ENCODE measurements around the gene KCNT1.

The KCNT1 gene

DNA sequence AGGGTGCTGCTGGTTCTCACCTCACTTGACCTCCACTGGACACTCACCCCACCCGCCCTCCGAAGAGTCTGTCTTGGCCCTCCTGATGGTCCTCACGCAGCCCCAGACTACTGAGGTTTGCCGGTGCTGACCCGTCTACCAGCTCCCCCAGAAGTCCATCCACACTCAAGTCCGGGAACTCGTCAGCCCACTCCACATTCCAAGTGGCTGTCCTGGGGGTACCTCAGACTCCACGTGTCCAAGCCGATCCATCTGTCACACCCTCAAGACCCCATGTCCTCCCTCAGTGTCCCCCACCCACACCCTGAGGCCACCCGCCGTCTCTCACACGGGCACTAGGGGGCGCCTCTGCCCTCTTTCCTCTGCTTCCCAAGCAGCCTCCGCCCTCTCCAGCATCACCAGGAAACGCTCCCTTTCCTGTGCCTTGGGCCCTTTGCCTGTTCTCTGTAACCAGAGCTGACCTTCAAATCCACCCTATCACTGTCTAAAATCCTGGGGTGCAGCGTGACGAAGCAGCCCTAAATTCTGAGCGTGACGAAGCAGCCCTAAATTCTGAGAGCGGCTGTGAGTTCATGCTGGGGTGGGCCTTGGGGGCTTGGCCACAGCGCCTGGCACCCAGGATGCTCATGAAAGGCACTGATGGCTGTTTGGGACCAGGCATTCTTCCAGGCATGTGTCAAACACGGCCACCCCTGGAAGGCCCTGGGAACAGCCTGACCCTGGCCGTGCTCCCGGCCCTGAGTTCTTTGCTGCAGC, 95.7 kb downstream of the KCNT1 start:
- DNase-seq (ENCODE audit: low read depth in 3 of 3): peak in 2 of 3 experiments; percentile 5 to 44

DNA sequence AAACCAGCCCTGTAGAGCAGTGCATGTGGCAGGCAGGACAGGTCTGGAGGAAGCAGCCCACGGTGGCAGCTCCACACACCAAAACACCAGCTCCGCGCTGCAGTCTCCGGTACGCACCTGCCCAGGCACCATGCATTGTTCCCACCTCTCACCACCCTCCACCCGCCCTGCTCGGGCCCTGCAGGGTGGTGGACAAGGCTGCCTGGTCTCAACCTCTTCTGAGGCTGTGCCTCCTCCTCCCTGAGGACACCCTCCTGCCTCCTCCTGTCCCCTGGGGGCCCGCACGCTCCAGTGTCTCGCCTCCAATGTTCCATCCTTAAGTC, 96.2 kb downstream of the KCNT1 start:
- no peak for DNase-seq (ENCODE audit: low read depth in 3 of 3)

DNA sequence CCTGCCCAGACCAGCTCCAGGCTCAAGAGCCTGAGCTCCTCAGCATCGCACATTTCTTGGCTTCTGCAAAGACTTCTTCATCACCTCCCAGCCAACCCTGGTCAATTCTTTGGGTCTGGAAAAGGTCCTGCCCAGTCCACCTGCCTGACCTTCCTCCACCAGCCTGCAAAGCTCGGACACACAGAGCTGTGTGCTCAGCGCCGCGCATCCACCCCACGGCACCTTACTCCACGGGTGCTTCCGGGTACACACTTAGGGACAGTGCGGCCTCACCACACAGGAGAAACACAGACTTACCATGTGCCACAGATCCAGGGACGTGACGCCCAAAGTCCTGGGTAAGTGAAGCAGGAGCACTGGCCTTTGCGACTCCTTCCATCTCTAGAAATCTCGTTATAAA, 97.3 kb downstream of the KCNT1 start:
- no peak for DNase-seq (ENCODE audit: low read depth in 3 of 3)

DNA sequence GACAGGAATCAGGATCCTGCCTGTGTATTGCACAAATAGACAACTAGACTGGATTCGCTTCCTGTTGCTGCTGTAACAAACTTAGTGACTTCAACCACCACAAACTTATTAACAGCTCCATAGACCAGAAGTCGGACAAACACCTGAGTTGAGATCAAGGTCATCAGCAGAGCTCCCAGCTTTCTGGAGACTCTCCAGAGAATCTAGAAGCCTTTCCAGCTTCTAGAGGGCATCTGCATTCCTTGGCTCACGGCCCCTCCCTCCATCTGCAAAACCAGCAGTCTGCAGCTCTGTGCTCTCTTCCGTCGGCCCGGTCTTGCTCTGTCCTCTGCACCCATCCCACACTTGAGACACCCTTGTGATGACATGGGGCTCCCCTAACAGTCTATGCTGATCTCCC, 99.1 kb downstream of the KCNT1 start:
- DNase-seq (ENCODE audit: low read depth in 3 of 3): no peak

DNA sequence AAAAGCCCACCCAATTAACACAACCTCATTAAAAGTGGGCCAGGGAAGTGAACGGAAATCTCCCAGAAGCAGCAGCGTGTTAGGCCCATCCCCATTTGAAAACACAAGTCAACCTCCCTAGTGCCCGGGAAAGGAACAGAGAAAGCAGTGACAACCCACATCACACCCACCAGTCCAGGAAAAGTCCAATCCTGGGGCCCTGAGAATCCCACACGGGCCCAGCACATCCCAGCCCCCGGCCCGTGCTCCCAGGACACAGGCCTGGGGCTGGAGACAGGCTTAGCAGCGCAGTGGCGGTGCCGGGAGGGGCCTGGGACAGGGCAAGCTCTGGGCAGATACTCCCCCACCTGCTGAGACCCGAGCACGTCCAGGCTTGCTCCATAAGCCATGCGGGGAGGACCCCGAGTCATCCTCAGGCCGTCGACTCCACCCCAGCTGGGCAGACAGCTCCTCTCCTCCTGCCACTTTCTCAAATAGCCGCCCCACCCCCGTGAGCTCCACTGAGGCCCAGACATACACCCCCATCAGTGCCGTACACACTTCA, 101.0 kb downstream of the KCNT1 start:
- DNase-seq (ENCODE audit: low read depth in 3 of 3): no peak

DNA sequence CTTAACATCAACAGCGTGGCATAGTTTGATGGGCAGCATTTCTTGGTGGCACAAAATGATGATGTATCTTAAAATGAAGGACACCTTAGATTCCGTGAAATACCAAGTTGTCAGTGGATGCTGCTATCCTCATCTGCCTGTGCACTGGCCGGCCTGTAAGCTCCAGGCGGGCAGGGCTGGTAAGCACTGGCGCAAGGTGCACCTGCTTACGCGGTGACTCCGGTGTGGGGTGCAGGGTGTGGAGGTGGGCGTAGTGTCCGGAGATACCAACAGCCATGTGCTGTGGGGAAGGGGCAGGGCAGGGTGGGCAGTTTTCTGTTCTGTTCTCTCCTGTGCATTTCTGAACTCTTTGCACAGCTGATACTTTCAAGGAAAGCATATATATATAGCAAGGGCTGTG, 101.5 kb downstream of the KCNT1 start:
- no peak for DNase-seq (ENCODE audit: low read depth in 3 of 3)

DNA sequence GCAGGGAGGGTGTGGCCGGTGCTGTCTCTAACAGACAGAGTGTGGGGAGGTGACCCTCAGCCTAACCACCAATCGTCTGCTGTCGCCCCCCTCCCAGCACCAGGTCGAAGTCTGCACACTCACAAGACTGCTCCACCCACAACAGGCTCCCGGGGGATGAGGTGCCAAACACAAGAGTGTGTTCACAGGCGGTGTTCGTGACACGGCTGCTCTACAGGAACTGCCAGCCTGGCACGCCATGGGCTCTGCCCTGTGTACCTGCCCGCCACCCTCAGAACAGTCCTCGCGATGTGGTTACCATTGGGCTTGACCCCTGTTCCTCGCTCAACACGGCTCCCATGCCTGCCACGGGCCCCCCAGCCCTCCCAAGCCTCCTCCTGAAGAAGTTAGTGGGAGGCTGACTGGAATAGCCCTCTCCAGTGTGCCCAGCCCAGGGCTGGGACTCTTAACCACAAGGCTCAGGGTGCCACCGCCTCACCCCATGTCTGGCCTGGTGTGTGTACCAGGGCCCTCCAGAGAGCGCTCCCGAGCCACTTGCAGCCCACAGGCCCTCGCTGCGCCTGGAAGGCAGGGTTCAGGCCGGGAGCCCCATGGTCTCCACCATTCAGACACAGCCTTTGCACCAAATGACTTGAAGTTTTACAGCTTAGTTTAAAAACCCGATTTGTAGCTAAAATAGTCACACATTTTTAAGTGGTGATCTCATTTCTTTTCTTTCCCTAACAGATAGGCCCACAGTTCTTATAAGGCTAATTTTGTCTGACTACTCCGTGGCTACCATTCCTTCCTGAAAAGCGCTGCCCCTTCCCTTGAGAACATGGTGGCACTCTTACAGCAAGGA, 102.8 kb downstream of the KCNT1 start:
- no peak for DNase-seq (ENCODE audit: low read depth in 3 of 3)

DNA sequence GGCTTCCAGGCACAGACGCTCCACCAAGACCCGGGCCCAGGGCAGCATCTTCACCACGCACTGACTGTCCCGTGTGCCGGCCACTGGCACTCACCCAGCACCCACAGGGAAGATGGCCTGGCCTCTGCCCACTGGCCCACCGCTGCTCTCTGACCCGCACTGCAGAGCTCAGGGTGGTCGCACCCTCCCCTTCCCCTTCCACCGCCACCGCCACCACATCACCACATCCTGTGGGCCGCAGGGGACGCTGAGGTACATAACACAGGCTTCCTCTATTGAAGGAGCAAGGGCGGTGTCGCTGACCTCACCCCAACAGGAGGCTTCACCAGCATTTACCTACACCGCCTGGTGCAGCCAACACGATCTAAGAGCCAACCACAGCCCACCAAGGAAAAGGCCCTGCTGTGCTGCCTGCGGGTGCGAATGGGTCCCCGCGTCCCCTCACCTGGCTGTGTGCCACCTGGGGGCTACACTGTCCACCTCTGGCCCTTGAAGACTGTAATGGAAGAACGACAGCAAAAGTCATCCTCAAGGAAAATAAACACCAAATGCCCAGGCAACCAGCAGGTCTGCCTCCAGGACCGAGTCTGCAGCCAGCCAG, 103.5 kb downstream of the KCNT1 start:
- no peak for DNase-seq (ENCODE audit: low read depth in 3 of 3)

DNA sequence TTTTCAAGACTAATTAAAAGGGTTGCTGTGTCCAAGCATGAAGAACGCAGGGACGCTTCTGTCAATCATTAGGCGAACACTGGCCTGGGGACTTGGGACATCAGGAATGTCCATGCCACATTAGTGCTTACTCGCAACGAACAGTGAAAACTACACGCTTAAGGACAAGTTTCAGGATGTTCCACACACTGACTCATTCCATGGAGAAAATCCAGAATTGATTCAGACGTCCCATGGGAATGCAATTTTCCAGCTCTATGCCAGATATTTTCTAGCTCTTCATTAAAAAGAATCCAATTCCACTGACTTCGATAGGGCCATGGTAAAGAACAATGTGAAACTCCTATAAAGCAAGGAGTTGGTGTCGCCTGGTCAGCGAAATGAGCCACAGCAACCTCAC, 107.2 kb downstream of the KCNT1 start:
- no peak for DNase-seq (ENCODE audit: low read depth in 3 of 3)

DNA sequence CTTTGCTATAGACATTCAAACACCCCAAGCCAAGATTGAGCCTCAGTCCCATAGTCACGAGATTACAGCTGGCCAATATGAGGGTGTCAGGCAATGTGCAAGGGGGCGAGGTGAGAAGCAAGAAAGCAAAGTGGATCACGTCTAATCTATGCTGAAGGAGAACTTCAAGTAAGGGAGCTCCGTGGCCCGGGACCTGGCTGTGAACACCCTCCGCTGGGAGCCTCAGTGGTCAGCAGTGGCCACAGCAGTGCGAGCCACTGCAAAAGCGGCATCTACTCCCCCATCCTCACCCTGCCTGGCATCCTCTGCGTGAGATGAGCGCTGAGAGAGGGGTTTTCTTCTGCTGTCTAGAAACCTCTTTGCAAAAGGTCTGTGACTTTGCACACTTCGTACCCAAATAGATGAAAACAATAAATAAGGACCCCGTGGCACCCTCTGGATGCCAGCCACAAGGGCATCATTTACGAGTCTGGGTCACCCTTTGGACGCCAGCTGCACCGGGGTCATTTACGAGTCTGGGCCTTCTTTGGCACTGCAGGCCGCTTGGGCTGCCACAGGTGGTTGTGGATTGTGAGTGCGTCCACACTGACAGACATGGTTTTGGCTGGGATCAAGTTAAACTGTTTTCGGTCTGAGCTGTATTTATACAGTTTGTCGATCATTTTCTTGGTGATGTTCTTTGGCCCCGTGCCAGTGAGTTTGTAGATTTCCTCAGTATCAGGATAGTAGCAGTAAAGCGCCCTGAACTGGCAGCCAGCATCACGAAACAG, 109.0 kb downstream of the KCNT1 start:
- no peak for DNase-seq (ENCODE audit: low read depth in 3 of 3)

DNA sequence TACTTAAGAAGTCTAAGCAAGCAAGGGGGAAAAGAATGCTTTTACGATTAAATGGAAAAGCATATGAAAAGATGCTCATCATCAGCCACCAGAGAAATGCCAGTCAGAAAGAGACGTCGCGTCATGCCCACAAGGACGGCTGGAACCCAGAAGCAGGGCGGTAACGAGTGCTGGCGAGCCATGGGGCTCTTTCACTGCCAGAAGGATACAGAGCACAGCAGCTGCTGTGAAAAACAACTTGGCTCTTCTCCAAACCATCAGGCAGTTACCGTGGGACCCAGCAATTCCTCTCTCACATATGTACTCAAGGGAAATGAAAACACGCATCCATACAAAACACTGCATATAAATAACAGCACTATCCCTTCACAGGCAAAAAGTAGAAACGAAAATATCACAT, 109.8 kb downstream of the KCNT1 start:
- DNase-seq (ENCODE audit: low read depth in 3 of 3): no peak

DNA sequence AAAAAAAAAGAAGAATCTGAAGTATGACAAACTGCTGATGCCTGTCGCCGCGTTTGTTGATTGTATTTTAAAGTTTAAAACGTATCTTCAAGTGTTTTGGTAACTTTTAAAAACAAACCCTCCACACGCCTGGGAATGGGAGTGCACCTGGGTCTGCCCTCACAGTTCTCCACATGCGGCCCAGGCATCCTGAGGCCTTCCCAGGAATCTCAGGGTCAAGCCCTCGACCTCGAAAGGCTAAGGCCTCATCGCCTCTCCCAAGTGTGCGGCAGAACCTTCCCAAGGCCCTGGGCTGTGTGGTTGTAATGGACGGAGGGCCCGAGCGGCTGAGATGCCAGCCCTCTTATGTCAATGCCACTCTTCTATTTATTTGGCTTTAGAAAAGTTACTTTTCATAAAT, 111.0 kb downstream of the KCNT1 start:
- DNase-seq (ENCODE audit: low read depth in 3 of 3): no peak

DNA sequence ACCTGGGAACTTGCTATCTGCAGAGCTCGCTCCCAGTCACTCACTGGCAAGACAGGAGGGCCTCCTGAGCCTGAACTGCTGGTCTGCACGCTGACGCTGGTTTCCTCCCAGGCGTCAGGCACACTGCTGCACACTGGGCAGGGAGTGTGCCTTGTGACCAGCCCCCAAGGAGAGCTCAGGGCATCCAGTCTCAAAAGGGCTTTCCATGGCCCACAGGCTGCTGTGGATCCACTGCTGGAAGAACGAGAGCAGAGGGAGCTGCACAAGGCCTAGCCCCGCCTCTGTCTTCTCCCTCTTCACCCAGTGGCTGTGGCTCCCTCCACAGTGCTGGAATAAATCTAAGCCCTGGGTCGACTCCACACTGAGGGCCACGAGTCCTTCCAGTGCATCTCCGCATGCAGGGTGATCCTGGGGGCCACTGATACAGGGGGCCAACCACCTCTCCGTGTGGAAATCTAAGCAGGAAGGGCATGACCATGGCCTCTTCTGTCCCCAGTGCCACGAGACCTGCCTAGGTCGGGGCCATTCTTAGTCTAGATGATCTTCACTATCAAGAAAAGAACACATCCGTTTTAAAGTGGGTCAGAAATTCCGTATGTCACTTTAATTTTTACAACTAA, 111.8 kb downstream of the KCNT1 start:
- DNase-seq (ENCODE audit: low read depth in 3 of 3): no peak

DNA sequence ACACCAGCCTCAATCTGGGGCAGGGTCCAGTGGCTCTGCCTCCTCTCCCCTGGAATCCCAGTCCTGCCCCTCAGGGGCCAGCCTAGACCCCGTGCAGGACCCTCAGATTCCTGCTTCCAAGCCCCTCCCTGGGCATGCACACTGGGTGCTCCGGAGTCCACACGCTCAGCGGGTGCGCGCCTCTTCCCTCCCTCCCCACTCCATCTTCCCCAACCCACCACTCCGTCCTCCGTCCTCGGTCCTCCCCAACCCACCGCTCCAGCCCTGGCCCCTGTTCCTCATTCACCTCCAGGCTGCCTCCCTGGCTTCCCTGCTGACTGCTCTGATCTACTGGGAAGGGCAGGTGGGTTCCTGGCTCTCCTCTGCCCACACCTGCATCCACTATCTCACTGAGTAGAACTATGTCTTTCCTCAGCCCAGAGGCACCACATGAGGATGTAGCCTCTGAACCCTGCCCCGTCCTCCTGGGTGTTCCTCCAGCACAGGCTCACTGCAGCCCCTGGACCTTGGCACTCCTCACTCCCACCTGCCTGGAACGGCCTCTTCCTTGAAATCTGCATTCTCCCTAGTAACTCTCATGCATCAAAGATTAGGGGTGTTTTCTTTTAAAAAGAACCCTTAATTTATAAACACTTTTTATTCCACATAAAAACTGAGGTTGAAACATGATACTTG, 112.6 kb downstream of the KCNT1 start:
- DNase-seq (ENCODE audit: low read depth in 3 of 3): no peak

DNA sequence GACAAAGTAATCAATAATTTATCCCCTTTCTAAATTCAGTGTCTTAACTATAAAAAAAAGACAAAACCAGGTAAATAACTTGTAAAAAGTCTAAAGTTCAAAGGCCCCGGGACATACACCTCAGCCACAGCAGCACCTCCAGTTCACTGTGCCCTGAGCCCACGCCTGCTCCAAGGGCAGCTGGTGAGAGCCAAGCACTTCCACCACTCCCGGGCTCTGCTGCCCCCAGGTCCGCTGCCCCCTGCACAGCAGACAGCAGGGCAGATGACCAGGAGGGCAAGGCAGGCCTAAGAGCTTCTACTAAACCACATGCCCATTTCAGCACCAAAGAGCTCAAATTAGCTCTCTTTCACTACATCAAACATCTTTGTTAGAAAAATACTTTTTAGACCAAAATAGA, 113.4 kb downstream of the KCNT1 start:
- no peak for DNase-seq (ENCODE audit: low read depth in 3 of 3)

DNA sequence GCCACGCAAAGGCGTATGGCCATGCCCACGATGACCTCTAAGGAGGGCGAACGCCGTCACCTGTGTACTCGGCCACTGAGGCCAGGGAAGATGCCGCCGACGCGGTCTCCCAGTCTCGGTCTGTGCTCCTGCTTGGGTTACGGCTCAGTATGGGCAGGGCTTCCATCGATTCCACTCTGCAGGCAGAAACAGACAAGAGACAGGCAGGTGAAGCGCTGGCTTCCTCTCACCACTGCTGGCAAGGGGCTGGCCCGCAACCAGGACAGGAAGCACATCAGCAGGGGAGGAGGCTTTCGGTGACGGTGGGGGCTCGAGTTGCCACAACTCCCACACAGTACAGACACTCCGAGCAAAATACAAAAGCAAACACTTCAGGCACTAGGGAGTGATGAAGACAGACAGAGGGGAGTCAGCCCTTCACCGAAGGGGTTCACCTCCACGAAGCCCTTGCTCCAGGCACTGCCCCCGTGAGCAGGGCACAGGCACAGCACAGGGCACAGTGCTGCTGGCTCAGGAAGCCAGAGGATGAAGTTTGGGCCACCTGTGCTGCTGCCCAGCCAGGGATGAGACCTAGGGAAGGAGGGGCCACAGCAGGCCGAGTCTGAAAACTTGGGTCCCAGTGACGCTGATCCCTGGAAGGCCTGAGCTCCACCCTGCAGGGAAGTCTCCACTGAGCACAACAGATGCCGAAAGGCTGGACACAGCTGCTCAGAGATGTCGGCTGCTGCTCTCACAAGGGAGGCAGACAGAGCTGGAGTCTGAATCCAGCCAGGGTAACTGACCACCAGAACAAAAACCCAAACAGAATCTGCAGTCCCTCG, 114.1 kb downstream of the KCNT1 start:
- DNase-seq (ENCODE audit: low read depth in 3 of 3): no peak

DNA sequence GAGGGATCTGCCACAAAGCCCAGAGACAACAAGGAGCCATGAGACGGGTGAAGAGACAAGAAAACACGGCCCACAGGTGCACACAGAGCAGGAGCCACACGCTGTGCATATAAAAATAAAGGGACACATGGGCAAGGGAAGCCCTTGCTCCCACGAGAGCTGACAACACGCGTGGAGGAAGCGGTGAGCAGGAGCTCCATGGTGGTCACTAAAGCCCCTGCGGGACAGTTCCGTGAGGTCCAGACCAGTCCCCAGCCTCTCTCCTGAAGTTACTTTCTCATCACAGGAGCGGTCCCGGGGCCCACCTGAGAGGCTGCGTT, 114.6 kb downstream of the KCNT1 start:
- DNase-seq (ENCODE audit: low read depth in 3 of 3): no peak

DNA sequence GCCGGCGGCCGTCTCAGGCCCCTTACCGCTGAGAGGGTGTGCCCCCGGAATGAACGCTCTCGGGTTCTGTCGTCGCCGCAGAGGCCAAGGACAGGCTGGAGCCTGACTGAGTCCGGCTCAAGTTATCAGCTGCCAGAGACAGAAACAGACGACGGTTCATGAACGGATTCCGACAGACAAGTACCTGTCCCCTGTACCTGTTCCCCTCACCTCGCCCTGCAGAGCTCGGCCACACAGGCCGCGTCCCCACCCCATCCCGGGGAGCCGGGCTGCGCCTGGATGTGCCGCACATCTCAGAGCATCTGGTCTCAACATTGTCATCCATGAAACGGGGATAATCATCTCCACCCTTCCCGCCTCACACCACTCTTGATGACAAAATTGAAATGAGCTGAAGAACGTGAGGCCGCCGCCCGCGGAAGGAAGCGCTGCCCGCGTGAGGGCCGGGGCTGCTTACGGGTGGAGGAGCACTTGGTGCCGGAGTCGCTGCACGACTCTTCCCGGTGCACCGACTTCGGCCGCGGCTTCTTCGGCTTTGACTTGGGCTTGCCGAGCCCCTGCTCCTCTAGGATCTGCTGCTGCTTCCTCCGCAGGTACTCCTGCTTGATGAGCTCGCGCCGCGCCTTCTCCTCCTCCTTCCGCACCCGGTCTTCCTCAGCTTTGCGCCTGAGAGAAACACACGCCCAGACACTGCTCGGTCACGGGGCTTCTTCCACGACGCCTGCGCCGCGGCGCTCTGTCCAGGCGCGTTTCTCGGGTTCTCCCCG, 116.1 kb downstream of the KCNT1 start:
- DNase-seq (ENCODE audit: low read depth in 3 of 3): no peak

DNA sequence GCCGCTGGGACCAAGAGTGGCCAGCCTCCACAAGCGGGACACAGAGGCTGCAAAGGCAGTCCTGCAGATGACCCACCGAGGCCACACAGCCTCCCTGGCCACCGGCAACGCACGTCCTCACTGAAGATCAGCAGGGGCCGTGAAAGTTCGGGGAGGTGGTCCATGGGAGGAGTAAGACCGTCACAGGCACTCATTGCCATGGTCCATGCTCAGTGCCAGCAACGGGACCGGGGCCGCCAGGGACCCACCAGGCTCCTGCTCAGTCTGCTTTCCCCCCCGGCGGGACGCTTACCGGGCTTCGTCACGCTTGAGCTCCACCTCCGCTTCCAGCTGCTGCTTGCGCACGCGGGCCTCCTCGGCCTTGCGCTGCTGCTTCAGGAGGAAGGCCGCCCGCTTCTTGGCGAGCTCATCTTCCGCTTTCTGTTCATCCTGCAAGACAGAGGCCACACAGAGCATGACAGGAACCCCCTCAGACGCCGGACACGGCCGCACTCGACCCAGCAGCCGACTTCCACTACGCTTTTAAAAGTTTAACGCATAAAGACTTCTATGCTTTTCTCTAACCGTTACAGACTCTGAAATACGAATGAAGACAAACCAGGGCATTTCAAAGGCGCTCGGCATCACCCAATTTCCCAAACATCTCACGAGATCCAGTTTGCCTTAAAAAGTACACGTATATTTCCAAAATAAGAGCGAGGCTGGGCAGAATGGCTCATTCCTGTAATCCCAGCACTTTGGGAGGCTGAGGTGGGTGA, 116.9 kb downstream of the KCNT1 start:
- no peak for DNase-seq (ENCODE audit: low read depth in 3 of 3)

Measured in stimulated activated CD4-positive, alpha-beta T cell treated with anti-CD3 and anti-CD28 coated beads, TNF-alpha, amount 100 ng/mL, for 24 hours (primary cell).